H1 (cell line): ENCODE measurements around the gene CAMTA1. TPM values are rescaled to one million over a fixed set of nuclear protein-coding genes. Genes with fewer than 3 reads are reported as not detected.

Experiments
- CTCF ChIA-PET: fragments of 300-600 bp; sonication (Branson Sonifier 250); formaldehyde crosslinking; loops from one replicate; lab custom pipeline; 2021; ENCODE audit not compliant: partially characterized antibody; lab: Charles Lee
- POLR2A ChIA-PET: fragments of 300-600 bp; sonication (Branson Sonifier 250); formaldehyde crosslinking; loops from one replicate; lab custom pipeline; 2021; ENCODE audit warnings: inconsistent platforms; ENCODE audit not compliant: partially characterized antibody; lab: Charles Lee
- DNase-seq, 2 experiments: peaks; one replicate each; pipeline versions ENCODE4 v3.0.0 to v3.0.0-alpha.2; 2010 to 2022; ENCODE audit warnings: low spot score in 2 of 2, low read depth in 1 of 2, mixed read lengths in 1 of 2
- FAIRE-seq: peaks from 2 replicates; lab custom pipeline; 2011; peaks lifted over from hg19 to GRCh38; lab: Jason Lieb, UNC
- H2AFZ ChIP-seq: 2 replicates; pipeline ENCODE4 v1.8.1; 2012; ENCODE audit warnings: low read length, inconsistent platforms
- H2AK5ac ChIP-seq: 2 replicates; pipeline ENCODE4 v1.6.1; 2013; ENCODE audit warnings: low read depth, low read length
- H2BK120ac ChIP-seq: replicated peaks from 2 replicates; pipeline ENCODE3; 2013; ENCODE audit warnings: low read depth, low read length, inconsistent platforms
- H2BK12ac ChIP-seq: 2 replicates; pipeline ENCODE4 v1.6.1; 2013; ENCODE audit warnings: low read depth, low read length
- H2BK15ac ChIP-seq: 2 replicates; pipeline ENCODE4 v1.6.1; 2013; ENCODE audit warnings: low read length
- H2BK20ac ChIP-seq: 2 replicates; pipeline ENCODE4 v1.6.1; 2013; ENCODE audit warnings: low read length
- H2BK5ac ChIP-seq: 2 replicates; pipeline ENCODE4 v1.6.1; 2013; ENCODE audit warnings: low read depth, low read length
- H3K14ac ChIP-seq: 2 replicates; pipeline ENCODE4 v1.6.1; 2013; ENCODE audit warnings: inconsistent platforms; ENCODE audit not compliant: insufficient read length
- H3K18ac ChIP-seq: 2 replicates; pipeline ENCODE4 v1.6.1; 2013; ENCODE audit warnings: low read length; ENCODE audit errors: extremely low read depth
- H3K23ac ChIP-seq: 2 replicates; pipeline ENCODE4 v1.6.1; 2013; ENCODE audit warnings: inconsistent platforms; ENCODE audit not compliant: insufficient read length
- H3K23me2 ChIP-seq: 2 replicates; pipeline ENCODE4 v1.6.1; 2013; ENCODE audit warnings: low read depth, low read length
- H3K27ac ChIP-seq: 2 replicates; pipeline ENCODE4 v1.6.1; 2011; ENCODE audit warnings: low read depth, low read length, inconsistent platforms
- H3K27me3 ChIP-seq, 4 experiments: replicated peaks in 1 of 4; 1 replicate in 1 of 4; 2 replicates in 3 of 4; pipeline versions ENCODE4 v1.6.1 to v1.8.1; 2011 to 2013; ENCODE audit warnings: low read length in 3 of 4, mild to moderate bottlenecking in 3 of 4, inconsistent platforms in 2 of 4, mixed read lengths in 2 of 4, moderate library complexity in 1 of 4; ENCODE audit not compliant: control insufficient read depth in 3 of 4, insufficient read depth in 3 of 4; ENCODE audit errors: extremely low read depth in 1 of 4
- H3K36me3 ChIP-seq, 4 experiments: 2 replicates each; pipeline versions ENCODE4 v1.6.1 to v1.8.1; 2011 to 2013; ENCODE audit warnings: mild to moderate bottlenecking in 4 of 4, low read length in 3 of 4, moderate library complexity in 2 of 4, control low read depth in 1 of 4, inconsistent platforms in 1 of 4; ENCODE audit not compliant: insufficient read depth in 4 of 4, control insufficient read depth in 2 of 4
- H3K4ac ChIP-seq: replicated peaks from 2 replicates; pipeline ENCODE3; 2013; ENCODE audit warnings: low read length, low read depth, mixed read lengths, inconsistent platforms; ENCODE audit not compliant: insufficient read length
- H3K4me1 ChIP-seq, 4 experiments: replicated peaks in 1 of 4; 1 replicate in 1 of 4; 2 replicates in 3 of 4; pipeline versions ENCODE4 v1.6.1 to v1.8.1; 2011 to 2013; ENCODE audit warnings: low read length in 3 of 4, inconsistent platforms in 2 of 4, mixed read lengths in 1 of 4; ENCODE audit not compliant: insufficient read depth in 4 of 4, control insufficient read depth in 3 of 4
- H3K4me2 ChIP-seq, 2 experiments: 2 replicates each; pipeline versions ENCODE4 v1.6.1 to v1.8.1; 2011 to 2013; ENCODE audit warnings: low read depth in 2 of 2, low read length in 2 of 2, control low read depth in 1 of 2, inconsistent platforms in 1 of 2, mild to moderate bottlenecking in 1 of 2; ENCODE audit not compliant: insufficient read depth in 1 of 2
- H3K4me3 ChIP-seq, 4 experiments: fragments of 200-600, 300-600 bp in 1 of 4; sonication (generic), shearing (Covaris generic), sonication (Bioruptor Twin) in 1 of 4; 2 replicates each; pipeline versions ENCODE4 v1.5.1 to v1.8.1; 2011 to 2016; ENCODE audit warnings: low read length in 4 of 4, low read depth in 3 of 4, control low read depth in 2 of 4, inconsistent platforms in 2 of 4, mild to moderate bottlenecking in 2 of 4, mixed read lengths in 1 of 4, moderate library complexity in 1 of 4; ENCODE audit not compliant: insufficient read depth in 2 of 4; ENCODE audit errors: extremely low read depth in 1 of 4
- H3K56ac ChIP-seq: replicated peaks from 2 replicates; pipeline ENCODE3; 2013; ENCODE audit warnings: low read depth, mild to moderate bottlenecking, mixed read lengths, low read length, inconsistent platforms; ENCODE audit not compliant: insufficient read length
- H3K79me1 ChIP-seq: 2 replicates; pipeline ENCODE4 v1.6.1; 2013; ENCODE audit warnings: low read depth, low read length, control low read depth
- H3K79me2 ChIP-seq, 2 experiments: 2 replicates each; pipeline versions ENCODE4 v1.6.1 to v1.8.1; 2012 to 2013; ENCODE audit warnings: low read length in 2 of 2, mild to moderate bottlenecking in 2 of 2, inconsistent platforms in 1 of 2; ENCODE audit not compliant: insufficient read depth in 2 of 2, control insufficient read depth in 1 of 2
- H3K9ac ChIP-seq, 4 experiments: replicated peaks in 1 of 4; 1 replicate in 1 of 4; 2 replicates in 3 of 4; pipeline versions ENCODE4 v1.6.1 to v1.8.1; 2011 to 2013; ENCODE audit warnings: low read depth in 3 of 4, low read length in 3 of 4, control low read depth in 2 of 4, mild to moderate bottlenecking in 2 of 4, moderate library complexity in 2 of 4, inconsistent platforms in 1 of 4; ENCODE audit errors: extremely low read depth in 1 of 4
- H3K9me3 ChIP-seq, 2 experiments: 2 replicates each; pipeline versions ENCODE4 v1.6.1 to v1.8.1; 2012 to 2013; ENCODE audit warnings: mild to moderate bottlenecking in 2 of 2, moderate library complexity in 2 of 2, control low read depth in 1 of 2, inconsistent platforms in 1 of 2, low read depth in 1 of 2, low read length in 1 of 2, mixed read lengths in 1 of 2; ENCODE audit not compliant: insufficient read depth in 2 of 2
- H4K20me1 ChIP-seq, 2 experiments: replicated peaks in 1 of 2; 2 replicates each; pipeline versions ENCODE3 to v1.8.1; 2011 to 2013; ENCODE audit warnings: inconsistent platforms in 2 of 2, low read length in 2 of 2, mild to moderate bottlenecking in 1 of 2; ENCODE audit not compliant: insufficient read depth in 2 of 2, control insufficient read depth in 1 of 2
- H4K5ac ChIP-seq: 2 replicates; pipeline ENCODE4 v1.6.1; 2013; ENCODE audit warnings: low read length, low read depth, mixed read lengths, inconsistent platforms; ENCODE audit not compliant: insufficient read length
- H4K8ac ChIP-seq: 2 replicates; pipeline ENCODE4 v1.8.0; 2013; ENCODE audit warnings: mild to moderate bottlenecking, moderate library complexity, low read length, inconsistent platforms; ENCODE audit not compliant: insufficient read depth; ENCODE audit errors: extremely low read depth
- H4K91ac ChIP-seq: replicated peaks from 2 replicates; pipeline ENCODE3; 2013; ENCODE audit warnings: low read length, mixed read lengths, inconsistent platforms; ENCODE audit not compliant: insufficient read length
- CTCF ChIP-seq, 3 experiments: IDR thresholded peaks; 1 replicate in 2 of 3; 2 replicates in 1 of 3; pipeline versions ENCODE4 v1.5.1 to v1.6.1; 2011; ENCODE audit warnings: low read length in 3 of 3, mild to moderate bottlenecking in 3 of 3, inconsistent platforms in 2 of 3, low read depth in 1 of 3, moderate library complexity in 1 of 3; ENCODE audit not compliant: insufficient read depth in 1 of 3; ENCODE audit errors: control extremely low read depth in 1 of 3
- KDM5A ChIP-seq: fragments of 200-600 bp; IDR thresholded peaks from 2 replicates; pipeline ENCODE4 v1.7.1; 2012; ENCODE audit warnings: mild to moderate bottlenecking, low read length, inconsistent platforms, mixed read lengths
- POLR2A ChIP-seq, 2 experiments: IDR thresholded peaks; 1 replicate in 1 of 2; 2 replicates in 1 of 2; pipeline ENCODE4 v1.6.1; 2011; ENCODE audit warnings: low read depth in 2 of 2, low read length in 2 of 2, mild to moderate bottlenecking in 2 of 2; ENCODE audit errors: control extremely low read depth in 1 of 2
- WGBS, 2 experiments: shearing (Covaris generic) in 1 of 2; methylation state at CpG; one replicate each; pipeline versions ENCODE4 v1.1.6 to v1.1.7; 2013 to 2015; ENCODE audit warnings: low lambda C conversion rate in 2 of 2, mixed read lengths in 2 of 2, inconsistent platforms in 1 of 2, low coverage in 1 of 2, missing lambda C conversion rate in 1 of 2; ENCODE audit not compliant: insufficient replicate concordance in 2 of 2, insufficient coverage in 1 of 2, insufficient read length in 1 of 2; ENCODE audit errors: extremely low coverage in 1 of 2, missing lambda C conversion rate in 1 of 2; 5-methylcytosine and 5-hydroxymethylcytosine counted together
- polyA plus RNA-seq, 7 experiments: library from polyadenylated mRNA; depleted of rRNA in 3 of 7; stranded (reverse) in 5 of 7; unstranded in 2 of 7; fragments of >200 nt in 5 of 7; fragments of 200-250 nt in 2 of 7; gene quantifications; 1 replicate in 5 of 7; 2 replicates in 1 of 7; 4 replicates in 1 of 7; pipeline versions ENCODE4 v1.2.1 to v1.2.3, GENCODE V29; 2011 to 2013; ENCODE audit warnings: missing spikeins in 2 of 7, mixed read lengths in 2 of 7
- total RNA-seq: library from RNA; stranded (reverse); fragmentation: NEBNext Ultra II Directional; extraction: Animal tissue kit (Norgen Biotek cat#: 25700); gene quantifications from 2 replicates; pipeline ENCODE4 v1.2.1, GENCODE V29; 2021

Gene CAMTA1
- total and polyA plus RNA-seq, 2 of the 8 experiments (the other 6 are each of a cell fraction or from before 2014, with no cell fraction given) = 65.0 to 119 TPM

- no peak for FAIRE-seq
- Histone ChIP-seq H2BK120ac (no peak overlapping the region), H3K9me3 (no peaks in the 10 kb centered on the region), H3K79me2 (no peaks in the 10 kb centered on the region), H2BK12ac (no peak overlapping the region), H3K18ac (no peak overlapping the region), H3K4ac (no peak overlapping the region), H4K8ac (no peak overlapping the region), H3K14ac (no peak overlapping the region), H2AFZ (no peak overlapping the region), H3K36me3 (no peaks in the 10 kb centered on the region), H2BK5ac (no peak overlapping the region), H3K56ac (no peak overlapping the region), H2BK15ac (no peak overlapping the region), H3K23me2 (no peaks in the 10 kb centered on the region), H3K79me1 (no peaks in the 10 kb centered on the region), H4K20me1 (no peaks in the 10 kb centered on the region), H3K27ac (no peak overlapping the region), H3K23ac (no peak overlapping the region), H2AK5ac (no peak overlapping the region), H4K91ac (no peak overlapping the region), H3K27me3 (no peaks in the 10 kb centered on the region; a peak in 1 of 7 replicates), H3K9ac (no peak overlapping the region), H2BK20ac (no peak overlapping the region), H3K4me2 (no peak overlapping the region), H3K4me3 (no peak overlapping the region), H3K4me1 (peaks cover 0 to 8% (median 0%) of the 10 kb centered on the region in 4 experiments; a peak in 1 of 7 replicates), H4K5ac (no peak overlapping the region)
- ChIA-PET POLR2A (no interaction called here), CTCF (interaction anchor here (0.6 to 6.7 kb wide), 6 partner anchors 11 to 718 kb away, joined by 3 to 36 read pairs (median 12); no protein-coding TSS in a partner anchor)
- 93% methylated on average over 12 of the region's 12 CpGs; no CpG with 5 or more reads in 1 of the 2 experiments for WGBS, 2 experiments
- no peak for DNase-seq
- TF ChIP-seq CTCF (IDR thresholded peaks at IDR 0.05; ENCODE audit: control extremely low read depth in 1 of 3, insufficient read depth in 1 of 3, low read depth in 1 of 3, low read length in 3 of 3) (no peak), POLR2A (IDR thresholded peaks at IDR 0.05; ENCODE audit: control extremely low read depth in 1 of 2, low read depth in 2 of 2, low read length in 2 of 2) (no peak), KDM5A (no peak)
Measured at GRCh38 chr1:7584643-7585042, 799.4 kb downstream of the CAMTA1 start.
